HepG2 (cell line): ENCODE results near the gene CAPN13. TPM values are rescaled to one million over a fixed set of nuclear protein-coding genes. Genes with fewer than 3 reads are reported as not detected.

ENCODE experiments used
- ATAC-seq: fragments of 200-7000 bp; cut with Tn5 transposase; 3 replicates; pipeline ENCODE4 v1.9.1; 2020; ENCODE audit warnings: mild to moderate bottlenecking, moderate library complexity
- BruUV-seq: library from RNA; stranded (reverse); fragments of 400-500 nt; replicated peaks from 2 replicates; lab custom pipeline; 2021; lab: Mats Ljungman, UMichigan
- CTCF ChIA-PET: fragments of 300-600 bp; formaldehyde crosslinking; extraction: SDS; loops from one replicate; lab custom pipeline; 2021; ENCODE audit warnings: low total read pairs, inconsistent platforms, low intra/inter-chr PET ratio; lab: Yijun Ruan, JAX
- POLR2A ChIA-PET: fragments of 350-600 bp; sonication (Branson Sonifier 250); formaldehyde crosslinking; loops from one replicate; lab custom pipeline; 2020; ENCODE audit warnings: antibody characterized with exemption, inconsistent platforms; lab: Yijun Ruan, JAX
- DNase-seq: peaks from one replicate; pipeline ENCODE4 v3.0.0-alpha.2; 2015; ENCODE audit warnings: low spot score
- FAIRE-seq: peaks from 3 replicates; lab custom pipeline; 2011; peaks lifted over from hg19 to GRCh38; lab: Jason Lieb, UNC
- H2AFZ ChIP-seq: one replicate; pipeline ENCODE4 v1.6.1; 2011; ENCODE audit warnings: low read length, inconsistent platforms
- H3K27ac ChIP-seq: fragments of 300-600 bp; 3 replicates; pipeline ENCODE4 v1.8.0; 2011; ENCODE audit warnings: mixed run types, mild to moderate bottlenecking, mixed read lengths, low read length, inconsistent platforms; ENCODE audit not compliant: insufficient read depth; ENCODE audit errors: extremely low read length
- H3K27me3 ChIP-seq, 2 experiments: fragments of 200-600 bp in 1 of 2; 2 replicates in 1 of 2; 3 replicates in 1 of 2; pipeline versions ENCODE4 v1.6.0 to v1.8.0; 2011; ENCODE audit warnings: low read length in 2 of 2, mild to moderate bottlenecking in 2 of 2, moderate library complexity in 2 of 2, inconsistent platforms in 1 of 2; ENCODE audit not compliant: insufficient read depth in 2 of 2, control insufficient read depth in 1 of 2
- H3K36me3 ChIP-seq, 2 experiments: fragments of 200-600 bp in 1 of 2; replicated peaks in 1 of 2; 2 replicates in 1 of 2; 3 replicates in 1 of 2; pipeline versions ENCODE4 v1.5.1 to v1.8.0; 2011; ENCODE audit warnings: low read length in 2 of 2, inconsistent platforms in 1 of 2; ENCODE audit not compliant: insufficient read depth in 2 of 2, control insufficient read depth in 1 of 2
- H3K4me1 ChIP-seq: 2 replicates; pipeline ENCODE4 v1.5.1; 2012; ENCODE audit warnings: low read length, inconsistent platforms; ENCODE audit not compliant: insufficient read depth
- H3K4me2 ChIP-seq: 2 replicates; pipeline ENCODE4 v1.6.0; 2011; ENCODE audit warnings: low read depth, low read length, inconsistent platforms
- H3K4me3 ChIP-seq, 3 experiments: fragments of 200-600 bp in 1 of 3; sonication (generic), shearing (Covaris generic) in 1 of 3; replicated peaks in 1 of 3; 2 replicates each; pipeline ENCODE4 v1.5.1; 2011 to 2016; ENCODE audit warnings: low read length in 3 of 3, inconsistent platforms in 2 of 3, low read depth in 2 of 3, mild to moderate bottlenecking in 2 of 3, control low read depth in 1 of 3, mixed read lengths in 1 of 3; ENCODE audit not compliant: insufficient read depth in 1 of 3
- H3K79me2 ChIP-seq: one replicate; pipeline ENCODE4 v1.6.1; 2011; ENCODE audit warnings: low read length, inconsistent platforms; ENCODE audit not compliant: insufficient read depth
- H3K9ac ChIP-seq: 2 replicates; pipeline ENCODE4 v1.6.0; 2011; ENCODE audit warnings: mild to moderate bottlenecking, low read depth, low read length, inconsistent platforms; ENCODE audit not compliant: insufficient read depth
- H3K9me3 ChIP-seq: 2 replicates; pipeline ENCODE4 v1.5.1; 2012; ENCODE audit warnings: mild to moderate bottlenecking, low read length
- H4K20me1 ChIP-seq: 2 replicates; pipeline ENCODE4 v1.6.0; 2011; ENCODE audit warnings: inconsistent platforms, mild to moderate bottlenecking, low read length, moderate library complexity; ENCODE audit not compliant: insufficient read depth
- E2F1 ChIP-seq: sonication (generic); formaldehyde crosslinking; IDR thresholded peaks from 2 replicates; pipeline ENCODE4 v1.5.0; 2020; ENCODE audit warnings: missing genetic modification reagents
- KDM2A ChIP-seq: sonication (generic); formaldehyde crosslinking; IDR thresholded peaks from 2 replicates; pipeline ENCODE4 v1.4.0; 2020; ENCODE audit warnings: low read depth, missing genetic modification reagents, borderline replicate concordance
- MXD1 ChIP-seq: sonication (generic); formaldehyde crosslinking; IDR thresholded peaks from 2 replicates; pipeline ENCODE4 v1.4.0; 2020; ENCODE audit warnings: mild to moderate bottlenecking, missing genetic modification reagents
- MXD3 ChIP-seq: IDR thresholded peaks from 2 replicates; pipeline ENCODE4 v1.6.1; 2016; ENCODE audit warnings: mild to moderate bottlenecking, missing biosample characterization, missing genetic modification reagents
- SKI ChIP-seq: fragments of 450-650 bp; IDR thresholded peaks from one replicate; pipeline ENCODE4 v1.6.1; 2018; ENCODE audit warnings: mild to moderate bottlenecking; ENCODE audit not compliant: partially characterized antibody
- SNAI1 ChIP-seq: sonication (generic); formaldehyde crosslinking; IDR thresholded peaks from 2 replicates; pipeline ENCODE4 v1.5.0; 2020; ENCODE audit warnings: mild to moderate bottlenecking, missing genetic modification reagents, borderline replicate concordance
- SRSF9 ChIP-seq: fragments of 200-400 bp; formaldehyde crosslinking; IDR thresholded peaks from 2 replicates; pipeline ENCODE4 v1.6.1; 2018; ENCODE audit warnings: borderline replicate concordance, mild to moderate bottlenecking, low read depth, low read length; ENCODE audit not compliant: insufficient read depth, poor library complexity, severe bottlenecking
- TCF7 ChIP-seq: sonication (generic); IDR thresholded peaks from 2 replicates; pipeline ENCODE4 v1.6.1; 2016; ENCODE audit warnings: antibody characterized with exemption, low read depth
- ZNF225 ChIP-seq: sonication (generic); formaldehyde crosslinking; IDR thresholded peaks from 2 replicates; pipeline ENCODE4 v1.4.0; 2020; ENCODE audit warnings: mild to moderate bottlenecking, missing genetic modification reagents
- ZNF580 ChIP-seq: IDR thresholded peaks from 2 replicates; pipeline ENCODE4 v1.6.1; 2016; ENCODE audit warnings: low read depth, borderline replicate concordance
- ZNF710 ChIP-seq: sonication (generic); formaldehyde crosslinking; IDR thresholded peaks from 2 replicates; pipeline ENCODE4 v1.5.0; 2020; ENCODE audit warnings: mild to moderate bottlenecking, missing genetic modification reagents, borderline replicate concordance
- ZSCAN9 ChIP-seq: IDR thresholded peaks from 2 replicates; pipeline ENCODE4 v1.6.1; 2016; ENCODE audit warnings: borderline replicate concordance
- WGBS: methylation state at CpG from one replicate; pipeline ENCODE4 v1.1.6; 2017; ENCODE audit warnings: low lambda C conversion rate; 5-methylcytosine and 5-hydroxymethylcytosine counted together
- in situ Hi-C: cut with HindIII; loops from 2 replicates; pipeline ENCODE4 v1.10.0; 2017; ENCODE audit warnings: low pct_unique_long_range_greater_than_20kb; ENCODE audit not compliant: extremely low pct_ligation_motif_present
- intact Hi-C: fragments of 100-400 bp; cut with micrococcal nuclease; formaldehyde crosslinking; loops from one replicate; pipeline ENCODE4 v1.10.0; 2022; ENCODE audit not compliant: unreplicated experiment
- polyA plus RNA-seq, 8 experiments: library from polyadenylated mRNA; depleted of rRNA in 3 of 8; stranded (reverse) in 7 of 8; unstranded in 1 of 8; fragments of >200 nt; fragmentation: Illumina TruSeq in 4 of 8; extraction: Trizol in 4 of 8; gene quantifications; 2 replicates each; pipeline versions ENCODE4 v1.2.1 to v1.2.3, GENCODE V29; 2011 to 2016; ENCODE audit warnings: low read depth in 4 of 8, missing spikeins in 1 of 8, mixed read lengths in 1 of 8; ENCODE audit not compliant: insufficient read depth in 1 of 8
- total RNA-seq, 5 experiments: library from RNA; depleted of rRNA; stranded (reverse); fragments of >200 nt; fragmentation: Illumina TruSeq; extraction: Trizol; gene quantifications; 2 replicates each; pipeline ENCODE4 v1.2.3, GENCODE V29; 2016; ENCODE audit warnings: low read depth in 1 of 5

CAPN13 gene
- total and polyA plus RNA-seq, 2 of the 13 experiments (the other 11 are each of a cell fraction or from before 2014, with no cell fraction given), result not detected

GRCh38 chr2:30766666-30767065 lies 40.6 kb downstream of the CAPN13 start:
- no TSS peak for BruUV-seq
- ATAC-seq (no peak), FAIRE-seq (no peak), DNase-seq (no peak)
- Histone ChIP-seq H4K20me1 (no peaks in the 10 kb centered on the region), H3K4me3 (no peak overlapping the region), H3K4me2 (no peak overlapping the region), H3K4me1 (no peaks in the 10 kb centered on the region), H3K36me3 (no peaks in the 10 kb centered on the region), H3K27me3 (peaks cover 0 to 24% of the 10 kb centered on the region in 2 experiments; a peak in 3 of 5 replicates), H3K9ac (no peak overlapping the region), H2AFZ (no peak overlapping the region), H3K79me2 (no peaks in the 10 kb centered on the region)
- in situ Hi-C loops (no loop called here), intact Hi-C loops (no loop called here)
- ChIA-PET POLR2A (no interaction called here), CTCF (no interaction called here)
- no peak for TF ChIP-seq MXD1 (CRISPR knock-in tag)
- no peak for TF ChIP-seq ZNF580 (CRISPR knock-in tag)
- TF ChIP-seq, all 625 proteins: peak for 0
- no peak overlapping the region for H3K27ac ChIP-seq
- 3% methylated on average over 3 of the region's 3 CpGs for WGBS
- H3K9me3 ChIP-seq, result no peaks in the 10 kb centered on the region

- Histone ChIP-seq H3K4me3 (no peak overlapping the region), H3K9ac (no peak overlapping the region), H4K20me1 (no peaks in the 10 kb centered on the region), H3K9me3 (no peaks in the 10 kb centered on the region), H3K27me3 (peaks cover 0 to 27% of the 10 kb centered on the region in 2 experiments; a peak in 3 of 5 replicates), H3K36me3 (no peaks in the 10 kb centered on the region)
- FAIRE-seq, result no peak
- CTCF ChIA-PET, result no interaction called here
- ATAC-seq, result no peak
- no peak for DNase-seq
- in situ Hi-C loops, result no loop called here
- WGBS, result 15% methylated on average over 10 of the region's 12 CpGs
- TF ChIP-seq SRSF9 (no peak), ZSCAN9 (no peak), ZNF225 (CRISPR knock-in tag) (no peak), TCF7 (no peak), ZNF710 (CRISPR knock-in tag) (no peak), E2F1 (CRISPR knock-in tag) (no peak), SKI (no peak), SNAI1 (CRISPR knock-in tag) (no peak), MXD3 (CRISPR knock-in tag) (no peak), KDM2A (CRISPR knock-in tag) (no peak)
- TF ChIP-seq, all 625 proteins: peak for 0
- intact Hi-C loops, result no loop called here
- no peaks in the 10 kb centered on the region for H3K79me2 ChIP-seq
- POLR2A ChIA-PET, result no interaction called here
- H3K27ac ChIP-seq, result no peak overlapping the region
- H3K4me1 ChIP-seq, result no peaks in the 10 kb centered on the region
- BruUV-seq, result no TSS peak
- H2AFZ ChIP-seq, result no peak overlapping the region
- no peak overlapping the region for H3K4me2 ChIP-seq
Measured at GRCh38 chr2:30765876-30766470, 41.3 kb downstream of the CAPN13 start.
